Measurements from ENCODE around the gene ZMYND15. TPM values are rescaled to one million over a fixed set of nuclear protein-coding genes. Genes with fewer than 3 reads are reported as not detected.

The ZMYND15 gene
- total and polyA plus RNA-seq, 2 experiments from 2014 or later: 0.32 to 1.4 TPM

DNA sequence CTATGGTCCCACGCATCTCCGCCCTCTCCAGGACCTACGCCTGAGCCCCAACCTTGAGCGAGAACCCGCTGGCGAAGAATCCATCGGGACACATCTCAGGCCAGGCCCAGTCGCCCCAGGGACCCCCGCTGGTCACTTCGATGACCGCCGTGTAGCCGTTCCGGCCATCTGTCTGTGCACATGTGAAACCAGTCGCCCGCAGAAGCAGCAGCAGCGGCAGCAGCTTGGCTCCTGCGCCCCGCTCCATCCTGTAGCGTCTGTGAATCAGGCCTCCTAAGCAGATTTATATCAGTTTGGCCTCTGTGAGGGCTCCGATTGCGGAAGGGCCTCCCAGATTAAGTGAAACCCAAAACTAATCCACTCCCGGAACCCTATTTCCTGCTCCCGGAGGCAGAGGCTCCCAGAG lies 46.5 kb downstream of the ZMYND15 start, which contains the start of gene VMO1:
TSS of gene VMO1 (minus strand) at position 259 of the 406 bp plus-strand sequence. CDS start at position 247, 12 bp downstream.
- H3K27me3 ChIP-seq (ENCODE audit: insufficient read depth): peaks cover 27% of the 10 kb centered on the region
- ATAC-seq (no peak), DNase-seq (ENCODE audit: low spot score) (peak; percentile 27)
- H3K9me3 Mint-ChIP-seq: no peaks in the 10 kb centered on the region; the same call in 2 of the 3 replicates
- H3F3A ChIP-seq (replicated peaks; ENCODE audit: low read depth): peaks cover 19% of the 10 kb centered on the region; the same call in 1 of the 2 replicates
- no peaks in the 10 kb centered on the region for H4K20me1 ChIP-seq (replicated peaks; ENCODE audit: insufficient read depth)
- H3K27ac Mint-ChIP-seq: no peak within 1 kb of the TSS
- H3K4me1 ChIP-seq (ENCODE audit: insufficient read depth): peaks cover 30% of the 10 kb centered on the region
- H3K4me3 Mint-ChIP-seq: no peak within 1 kb of the TSS; the same call in 2 of the 3 replicates
- H3K79me2 ChIP-seq (replicated peaks; ENCODE audit: insufficient read depth): no peaks in the 10 kb centered on the region
- H2AFZ ChIP-seq: peak within 1 kb of the TSS; percentile 59; the same call in 1 of the 2 replicates
- no peaks in the 10 kb centered on the region for H3K9me2 ChIP-seq (ENCODE audit: insufficient read depth)
- peak within 1 kb of the TSS; percentile 99; the same call in 1 of the 2 replicates for H3K4me2 ChIP-seq
- peaks cover 28% of the 10 kb centered on the region for H3K4me1 Mint-ChIP-seq
- H3K36me3 Mint-ChIP-seq (ENCODE audit: low read depth): peaks cover 5% of the 10 kb centered on the region; the same call in 1 of the 3 replicates
- no peak for TF ChIP-seq CREB1 (CRISPR knock-in tag; IDR thresholded peaks at IDR 0.05; ENCODE audit: low read depth)
- no peak for TF ChIP-seq STAT1 (IDR thresholded peaks at IDR 0.05; ENCODE audit: unreplicated experiment)
- TF ChIP-seq, protein P1, sequence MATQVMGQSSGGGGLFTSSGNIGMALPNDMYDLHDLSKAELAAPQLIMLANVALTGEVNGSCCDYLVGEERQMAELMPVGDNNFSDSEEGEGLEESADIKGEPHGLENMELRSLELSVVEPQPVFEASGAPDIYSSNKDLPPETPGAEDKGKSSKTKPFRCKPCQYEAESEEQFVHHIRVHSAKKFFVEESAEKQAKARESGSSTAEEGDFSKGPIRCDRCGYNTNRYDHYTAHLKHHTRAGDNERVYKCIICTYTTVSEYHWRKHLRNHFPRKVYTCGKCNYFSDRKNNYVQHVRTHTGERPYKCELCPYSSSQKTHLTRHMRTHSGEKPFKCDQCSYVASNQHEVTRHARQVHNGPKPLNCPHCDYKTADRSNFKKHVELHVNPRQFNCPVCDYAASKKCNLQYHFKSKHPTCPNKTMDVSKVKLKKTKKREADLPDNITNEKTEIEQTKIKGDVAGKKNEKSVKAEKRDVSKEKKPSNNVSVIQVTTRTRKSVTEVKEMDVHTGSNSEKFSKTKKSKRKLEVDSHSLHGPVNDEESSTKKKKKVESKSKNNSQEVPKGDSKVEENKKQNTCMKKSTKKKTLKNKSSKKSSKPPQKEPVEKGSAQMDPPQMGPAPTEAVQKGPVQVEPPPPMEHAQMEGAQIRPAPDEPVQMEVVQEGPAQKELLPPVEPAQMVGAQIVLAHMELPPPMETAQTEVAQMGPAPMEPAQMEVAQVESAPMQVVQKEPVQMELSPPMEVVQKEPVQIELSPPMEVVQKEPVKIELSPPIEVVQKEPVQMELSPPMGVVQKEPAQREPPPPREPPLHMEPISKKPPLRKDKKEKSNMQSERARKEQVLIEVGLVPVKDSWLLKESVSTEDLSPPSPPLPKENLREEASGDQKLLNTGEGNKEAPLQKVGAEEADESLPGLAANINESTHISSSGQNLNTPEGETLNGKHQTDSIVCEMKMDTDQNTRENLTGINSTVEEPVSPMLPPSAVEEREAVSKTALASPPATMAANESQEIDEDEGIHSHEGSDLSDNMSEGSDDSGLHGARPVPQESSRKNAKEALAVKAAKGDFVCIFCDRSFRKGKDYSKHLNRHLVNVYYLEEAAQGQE (IDR thresholded peaks at IDR 0.05; ENCODE audit: unreplicated experiment): no peak
- TF ChIP-seq EZH2 (IDR thresholded peaks at IDR 0.05; ENCODE audit: low read depth, unreplicated experiment): no peak
- TF ChIP-seq ZNF331 (CRISPR knock-in tag; IDR thresholded peaks at IDR 0.05; ENCODE audit: low read depth): no peak
- TF ChIP-seq POLR2AphosphoS5 (IDR thresholded peaks at IDR 0.05; ENCODE audit: low read depth): no peak
- no peak for TF ChIP-seq NANOG (IDR thresholded peaks at IDR 0.05; ENCODE audit: borderline replicate concordance)
- TF ChIP-seq, protein P2, sequence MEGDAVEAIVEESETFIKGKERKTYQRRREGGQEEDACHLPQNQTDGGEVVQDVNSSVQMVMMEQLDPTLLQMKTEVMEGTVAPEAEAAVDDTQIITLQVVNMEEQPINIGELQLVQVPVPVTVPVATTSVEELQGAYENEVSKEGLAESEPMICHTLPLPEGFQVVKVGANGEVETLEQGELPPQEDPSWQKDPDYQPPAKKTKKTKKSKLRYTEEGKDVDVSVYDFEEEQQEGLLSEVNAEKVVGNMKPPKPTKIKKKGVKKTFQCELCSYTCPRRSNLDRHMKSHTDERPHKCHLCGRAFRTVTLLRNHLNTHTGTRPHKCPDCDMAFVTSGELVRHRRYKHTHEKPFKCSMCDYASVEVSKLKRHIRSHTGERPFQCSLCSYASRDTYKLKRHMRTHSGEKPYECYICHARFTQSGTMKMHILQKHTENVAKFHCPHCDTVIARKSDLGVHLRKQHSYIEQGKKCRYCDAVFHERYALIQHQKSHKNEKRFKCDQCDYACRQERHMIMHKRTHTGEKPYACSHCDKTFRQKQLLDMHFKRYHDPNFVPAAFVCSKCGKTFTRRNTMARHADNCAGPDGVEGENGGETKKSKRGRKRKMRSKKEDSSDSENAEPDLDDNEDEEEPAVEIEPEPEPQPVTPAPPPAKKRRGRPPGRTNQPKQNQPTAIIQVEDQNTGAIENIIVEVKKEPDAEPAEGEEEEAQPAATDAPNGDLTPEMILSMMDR (conservative IDR thresholded peaks at IDR 0.05; ENCODE audit: low read depth in 2 of 2): no peak
- TF ChIP-seq, protein P3, sequence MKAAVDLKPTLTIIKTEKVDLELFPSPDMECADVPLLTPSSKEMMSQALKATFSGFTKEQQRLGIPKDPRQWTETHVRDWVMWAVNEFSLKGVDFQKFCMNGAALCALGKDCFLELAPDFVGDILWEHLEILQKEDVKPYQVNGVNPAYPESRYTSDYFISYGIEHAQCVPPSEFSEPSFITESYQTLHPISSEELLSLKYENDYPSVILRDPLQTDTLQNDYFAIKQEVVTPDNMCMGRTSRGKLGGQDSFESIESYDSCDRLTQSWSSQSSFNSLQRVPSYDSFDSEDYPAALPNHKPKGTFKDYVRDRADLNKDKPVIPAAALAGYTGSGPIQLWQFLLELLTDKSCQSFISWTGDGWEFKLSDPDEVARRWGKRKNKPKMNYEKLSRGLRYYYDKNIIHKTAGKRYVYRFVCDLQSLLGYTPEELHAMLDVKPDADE (IDR thresholded peaks at IDR 0.05): no peak
- TF ChIP-seq JUNB (IDR thresholded peaks at IDR 0.05; ENCODE audit: unreplicated experiment): no peak
- TF ChIP-seq ZNF114 (CRISPR knock-in tag; IDR thresholded peaks at IDR 0.05): no peak
- no peak for TF ChIP-seq EZH2phosphoT487 (IDR thresholded peaks at IDR 0.05; ENCODE audit: unreplicated experiment)
- TF ChIP-seq, protein P4, sequence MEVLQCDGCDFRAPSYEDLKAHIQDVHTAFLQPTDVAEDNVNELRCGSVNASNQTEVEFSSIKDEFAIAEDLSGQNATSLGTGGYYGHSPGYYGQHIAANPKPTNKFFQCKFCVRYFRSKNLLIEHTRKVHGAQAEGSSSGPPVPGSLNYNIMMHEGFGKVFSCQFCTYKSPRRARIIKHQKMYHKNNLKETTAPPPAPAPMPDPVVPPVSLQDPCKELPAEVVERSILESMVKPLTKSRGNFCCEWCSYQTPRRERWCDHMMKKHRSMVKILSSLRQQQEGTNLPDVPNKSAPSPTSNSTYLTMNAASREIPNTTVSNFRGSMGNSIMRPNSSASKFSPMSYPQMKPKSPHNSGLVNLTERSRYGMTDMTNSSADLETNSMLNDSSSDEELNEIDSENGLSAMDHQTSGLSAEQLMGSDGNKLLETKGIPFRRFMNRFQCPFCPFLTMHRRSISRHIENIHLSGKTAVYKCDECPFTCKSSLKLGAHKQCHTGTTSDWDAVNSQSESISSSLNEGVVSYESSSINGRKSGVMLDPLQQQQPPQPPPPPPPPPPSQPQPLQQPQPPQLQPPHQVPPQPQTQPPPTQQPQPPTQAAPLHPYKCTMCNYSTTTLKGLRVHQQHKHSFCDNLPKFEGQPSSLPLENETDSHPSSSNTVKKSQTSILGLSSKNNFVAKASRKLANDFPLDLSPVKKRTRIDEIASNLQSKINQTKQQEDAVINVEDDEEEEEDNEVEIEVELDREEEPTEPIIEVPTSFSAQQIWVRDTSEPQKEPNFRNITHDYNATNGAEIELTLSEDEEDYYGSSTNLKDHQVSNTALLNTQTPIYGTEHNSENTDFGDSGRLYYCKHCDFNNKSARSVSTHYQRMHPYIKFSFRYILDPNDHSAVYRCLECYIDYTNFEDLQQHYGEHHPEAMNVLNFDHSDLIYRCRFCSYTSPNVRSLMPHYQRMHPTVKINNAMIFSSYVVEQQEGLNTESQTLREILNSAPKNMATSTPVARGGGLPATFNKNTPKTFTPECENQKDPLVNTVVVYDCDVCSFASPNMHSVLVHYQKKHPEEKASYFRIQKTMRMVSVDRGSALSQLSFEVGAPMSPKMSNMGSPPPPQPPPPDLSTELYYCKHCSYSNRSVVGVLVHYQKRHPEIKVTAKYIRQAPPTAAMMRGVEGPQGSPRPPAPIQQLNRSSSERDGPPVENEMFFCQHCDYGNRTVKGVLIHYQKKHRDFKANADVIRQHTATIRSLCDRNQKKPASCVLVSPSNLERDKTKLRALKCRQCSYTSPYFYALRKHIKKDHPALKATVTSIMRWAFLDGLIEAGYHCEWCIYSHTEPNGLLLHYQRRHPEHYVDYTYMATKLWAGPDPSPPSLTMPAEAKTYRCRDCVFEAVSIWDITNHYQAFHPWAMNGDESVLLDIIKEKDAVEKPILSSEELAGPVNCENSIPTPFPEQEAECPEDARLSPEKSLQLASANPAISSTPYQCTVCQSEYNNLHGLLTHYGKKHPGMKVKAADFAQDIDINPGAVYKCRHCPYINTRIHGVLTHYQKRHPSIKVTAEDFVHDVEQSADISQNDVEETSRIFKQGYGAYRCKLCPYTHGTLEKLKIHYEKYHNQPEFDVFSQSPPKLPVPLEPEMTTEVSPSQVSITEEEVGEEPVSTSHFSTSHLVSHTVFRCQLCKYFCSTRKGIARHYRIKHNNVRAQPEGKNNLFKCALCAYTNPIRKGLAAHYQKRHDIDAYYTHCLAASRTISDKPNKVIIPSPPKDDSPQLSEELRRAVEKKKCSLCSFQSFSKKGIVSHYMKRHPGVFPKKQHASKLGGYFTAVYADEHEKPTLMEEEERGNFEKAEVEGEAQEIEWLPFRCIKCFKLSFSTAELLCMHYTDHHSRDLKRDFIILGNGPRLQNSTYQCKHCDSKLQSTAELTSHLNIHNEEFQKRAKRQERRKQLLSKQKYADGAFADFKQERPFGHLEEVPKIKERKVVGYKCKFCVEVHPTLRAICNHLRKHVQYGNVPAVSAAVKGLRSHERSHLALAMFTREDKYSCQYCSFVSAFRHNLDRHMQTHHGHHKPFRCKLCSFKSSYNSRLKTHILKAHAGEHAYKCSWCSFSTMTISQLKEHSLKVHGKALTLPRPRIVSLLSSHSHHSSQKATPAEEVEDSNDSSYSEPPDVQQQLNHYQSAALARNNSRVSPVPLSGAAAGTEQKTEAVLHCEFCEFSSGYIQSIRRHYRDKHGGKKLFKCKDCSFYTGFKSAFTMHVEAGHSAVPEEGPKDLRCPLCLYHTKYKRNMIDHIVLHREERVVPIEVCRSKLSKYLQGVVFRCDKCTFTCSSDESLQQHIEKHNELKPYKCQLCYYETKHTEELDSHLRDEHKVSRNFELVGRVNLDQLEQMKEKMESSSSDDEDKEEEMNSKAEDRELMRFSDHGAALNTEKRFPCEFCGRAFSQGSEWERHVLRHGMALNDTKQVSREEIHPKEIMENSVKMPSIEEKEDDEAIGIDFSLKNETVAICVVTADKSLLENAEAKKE (CRISPR knock-in tag; IDR thresholded peaks at IDR 0.05): no peak
- peaks cover 34% of the 10 kb centered on the region for H3K27me3 Mint-ChIP-seq (ENCODE audit: insufficient read depth, low read depth, poor library complexity)
- peak within 1 kb of the TSS; percentile 62; the same call in 1 of the 2 replicates for H3K27ac ChIP-seq (ENCODE audit: low read depth)
- H3K4me3 ChIP-seq: no peak within 1 kb of the TSS
- no peaks in the 10 kb centered on the region for H3K36me3 ChIP-seq (ENCODE audit: insufficient read depth)

Data from GM23338 (cell line).